ENCODE measurements around the gene SLC11A1.

SLC11A1 gene

GRCh38 chr2:218381916-218382366 lies at the start of gene SLC11A1:
TSS of gene SLC11A1 (plus strand) at chr2:218382273. CDS start at chr2:218382369, 96 bp downstream.
- ChIA-PET CTCF (interaction anchor here (1.1 to 2.5 kb wide), 2 partner anchors 14 to 15 kb away, joined by 4 to 6 read pairs; no protein-coding TSS in a partner anchor), POLR2A (no interaction called here)
- TF ChIP-seq CTCF (IDR thresholded peaks at IDR 0.05; ENCODE audit: control extremely low read depth, extremely low read depth, low read depth, missing control alignments): no peak
- no peak for DNase-seq (ENCODE audit: extremely low spot score)

GRCh38 chr2:218332288-218332687 lies 49.8 kb upstream of the SLC11A1 start:
- DNase-seq (ENCODE audit: extremely low spot score): no peak
- POLR2A ChIA-PET: no interaction called here
- CTCF ChIA-PET: interaction anchor here (1.0 to 1.5 kb wide), 2 partner anchors 30 to 64 kb away, joined by 3 read pairs; no protein-coding TSS in a partner anchor
- TF ChIP-seq CTCF (IDR thresholded peaks at IDR 0.05; ENCODE audit: control extremely low read depth, extremely low read depth, low read depth, missing control alignments): no peak

- no peak for DNase-seq (ENCODE audit: extremely low spot score)
- ChIA-PET CTCF (interaction anchor here (0.8 to 1.0 kb wide), 2 partner anchors 10 to 23 kb away, joined by 3 read pairs; partner anchors contain the start of gene CATIP), POLR2A (no interaction called here)
- no peak for TF ChIP-seq CTCF (IDR thresholded peaks at IDR 0.05; ENCODE audit: control extremely low read depth, extremely low read depth, low read depth, missing control alignments)
Measured at GRCh38 chr2:218332920-218333645, 49.0 kb upstream of the SLC11A1 start.

- no peak for DNase-seq (ENCODE audit: extremely low spot score)
- POLR2A ChIA-PET: no interaction called here
- CTCF ChIA-PET: interaction anchor here (1.4 to 1.7 kb wide), 2 partner anchors 22 to 33 kb away, joined by 3 to 6 read pairs; partner anchors contain the start of gene CATIP
- TF ChIP-seq CTCF (IDR thresholded peaks at IDR 0.05; ENCODE audit: control extremely low read depth, extremely low read depth, low read depth, missing control alignments): no peak
Measured at GRCh38 chr2:218334531-218334930, 47.5 kb upstream of the SLC11A1 start.

- no peak for TF ChIP-seq CTCF (IDR thresholded peaks at IDR 0.05; ENCODE audit: control extremely low read depth, extremely low read depth, low read depth, missing control alignments)
- CTCF ChIA-PET: interaction anchor here (1.7 to 2.2 kb wide), 2 partner anchors 16 to 39 kb away, joined by 6 to 8 read pairs; partner anchors contain the start of gene CATIP
- DNase-seq (ENCODE audit: extremely low spot score): no peak
- POLR2A ChIA-PET: no interaction called here
Measured at GRCh38 chr2:218340656-218341055, 41.4 kb upstream of the SLC11A1 start.

- TF ChIP-seq CTCF (IDR thresholded peaks at IDR 0.05; ENCODE audit: control extremely low read depth, extremely low read depth, low read depth, missing control alignments): no peak
- POLR2A ChIA-PET: no interaction called here
- DNase-seq (ENCODE audit: extremely low spot score): no peak
- CTCF ChIA-PET: interaction anchor here (2.2 kb wide), 1 partner anchor 40 kb away, joined by 8 read pairs; no protein-coding TSS in a partner anchor
Measured at GRCh38 chr2:218341381-218341780, 40.7 kb upstream of the SLC11A1 start.
